ENCODE results near the gene ANKRD30A. TPM values are rescaled to one million over a fixed set of nuclear protein-coding genes. Genes with fewer than 3 reads are reported as not detected.
"Not testable (repeated sequence)": the region's sequence is repeated elsewhere in the genome, so short reads cannot be mapped to it uniquely, and the experiment has no call there.

ANKRD30A gene
- total RNA-seq, 2 donors from 2014 or later, result not detected

- no peak overlapping the region for H3K4me3 Mint-ChIP-seq
- H3K27me3 Mint-ChIP-seq (ENCODE audit: low read depth), result no peaks in the 10 kb centered on the region
- peaks cover 11 to 22% of the 10 kb centered on the region in 2 donors for H3K9me3 Mint-ChIP-seq
- H3K27ac Mint-ChIP-seq, result no peak overlapping the region
- ATAC-seq (replicated peaks in 1 of 2), result no peak
- H3K36me3 Mint-ChIP-seq (ENCODE audit: insufficient read depth in 2 of 2), result peaks cover 1 to 7% of the 10 kb centered on the region in 2 donors
- no peaks in the 10 kb centered on the region for H3K4me1 Mint-ChIP-seq (ENCODE audit: low read depth)
- DNase-seq, result no peak
These were observed 164.6 kb downstream of the ANKRD30A start for GRCh38 chr10:37289833-37290464.

DNA sequence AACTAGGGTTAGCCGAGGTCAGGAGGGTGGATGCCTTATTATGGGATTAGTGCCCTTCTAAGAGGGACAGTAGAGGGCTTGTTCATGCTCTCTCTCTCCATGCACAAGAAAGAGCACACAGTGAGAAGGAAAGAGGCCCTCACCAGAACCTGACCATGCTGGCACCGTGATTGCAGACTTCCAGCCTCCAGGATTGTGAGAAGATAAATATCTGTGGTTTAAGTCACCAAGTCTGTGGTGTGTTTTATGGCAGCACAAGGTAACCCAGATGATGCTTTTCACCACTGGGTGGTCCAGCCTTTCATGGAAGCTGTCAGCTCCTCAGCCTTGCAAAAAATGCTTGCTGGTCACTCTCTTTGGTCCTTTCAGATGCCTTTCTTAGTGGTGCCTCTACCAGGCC, 175.9 kb downstream of the ANKRD30A start:
- no peak for ATAC-seq (replicated peaks in 1 of 2)
- H3K9me3 Mint-ChIP-seq, result peaks cover 7 to 11% of the 10 kb centered on the region in 2 donors

GRCh38 chr10:37304036-37304435, 178.6 kb downstream of the ANKRD30A start:
- H3K27me3 Mint-ChIP-seq (ENCODE audit: low read depth), result no peaks in the 10 kb centered on the region
- ATAC-seq (replicated peaks in 1 of 2), result no peak
- H3K4me1 Mint-ChIP-seq (ENCODE audit: low read depth), result no peaks in the 10 kb centered on the region
- no peak overlapping the region for H3K4me3 Mint-ChIP-seq
- no peak overlapping the region for H3K27ac Mint-ChIP-seq
- peaks cover 6 to 8% of the 10 kb centered on the region in 2 donors for H3K9me3 Mint-ChIP-seq
- no peaks in the 10 kb centered on the region for H3K36me3 Mint-ChIP-seq (ENCODE audit: insufficient read depth in 2 of 2)
- no peak for DNase-seq

More for the DNA sequence above, 175.9 kb downstream of the ANKRD30A start:
- H3K27ac Mint-ChIP-seq, result no peak overlapping the region
- no peaks in the 10 kb centered on the region for H3K27me3 Mint-ChIP-seq (ENCODE audit: low read depth)
- H3K4me1 Mint-ChIP-seq (ENCODE audit: low read depth), result no peaks in the 10 kb centered on the region
- no peak overlapping the region for H3K4me3 Mint-ChIP-seq
- peaks cover 0 to 2% of the 10 kb centered on the region in 2 donors for H3K36me3 Mint-ChIP-seq (ENCODE audit: insufficient read depth in 2 of 2)
- no peak for DNase-seq

- Mint-ChIP-seq H3K4me3 (no peak overlapping the region), H3K27me3 (ENCODE audit: low read depth) (no peaks in the 10 kb centered on the region), H3K36me3 (ENCODE audit: insufficient read depth in 2 of 2) (no peaks in the 10 kb centered on the region), H3K27ac (no peak overlapping the region), H3K9me3 (peaks cover 1 to 2% of the 10 kb centered on the region in 2 donors), H3K4me1 (ENCODE audit: low read depth) (no peaks in the 10 kb centered on the region)
- ATAC-seq (replicated peaks in 1 of 2) (no peak), DNase-seq (no peak)
These were observed 189.0 kb downstream of the ANKRD30A start for GRCh38 chr10:37314350-37314749.

DNA sequence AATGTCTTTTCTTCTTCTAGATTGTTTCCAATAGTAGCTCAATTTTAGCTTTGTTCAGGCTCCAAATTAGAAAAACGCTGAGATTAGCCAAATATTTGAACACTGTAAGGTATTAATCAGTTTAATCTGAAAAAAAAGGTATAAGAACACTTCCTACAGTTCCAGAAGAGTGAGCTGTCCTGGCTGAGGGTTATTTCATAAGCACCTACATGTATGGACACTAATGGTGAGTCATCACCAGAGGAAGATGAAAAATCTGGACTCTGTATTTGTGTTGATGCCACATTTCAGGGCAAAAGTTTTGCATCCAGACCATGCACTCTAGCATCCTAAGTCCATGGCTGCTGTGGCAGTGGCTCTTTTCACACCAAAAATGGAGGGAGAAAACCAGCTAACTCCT, 189.5 kb downstream of the ANKRD30A start:
- H3K4me3 Mint-ChIP-seq, result no peak overlapping the region
- no peak for DNase-seq
- no peaks in the 10 kb centered on the region for H3K36me3 Mint-ChIP-seq (ENCODE audit: insufficient read depth in 2 of 2)
- no peaks in the 10 kb centered on the region for H3K27me3 Mint-ChIP-seq (ENCODE audit: low read depth)
- H3K9me3 Mint-ChIP-seq, result peaks cover 1 to 2% of the 10 kb centered on the region in 2 donors
- H3K4me1 Mint-ChIP-seq (ENCODE audit: low read depth), result no peaks in the 10 kb centered on the region
- ATAC-seq (replicated peaks in 1 of 2), result no peak
- no peak overlapping the region for H3K27ac Mint-ChIP-seq

- no peaks in the 10 kb centered on the region for H3K27me3 Mint-ChIP-seq (ENCODE audit: low read depth)
These were observed 219.0 kb downstream of the ANKRD30A start for GRCh38 chr10:37344413-37344812.

GRCh38 chr10:37379991-37380390, 254.6 kb downstream of the ANKRD30A start:
- Mint-ChIP-seq H3K36me3 (ENCODE audit: insufficient read depth in 2 of 2) (peaks cover 0 to 3% of the 10 kb centered on the region in 2 donors), H3K9me3 (peaks cover 6 to 22% of the 10 kb centered on the region in 2 donors), H3K4me3 (no peak overlapping the region), H3K27ac (no peak overlapping the region), H3K27me3 (ENCODE audit: low read depth) (no peaks in the 10 kb centered on the region), H3K4me1 (ENCODE audit: low read depth) (no peaks in the 10 kb centered on the region)
- no peak for ATAC-seq (replicated peaks in 1 of 2)
- DNase-seq, result no peak

More at GRCh38 chr10:37344413-37344812, 219.0 kb downstream of the ANKRD30A start:
- DNase-seq, result no peak
- no peak overlapping the region for H3K4me3 Mint-ChIP-seq
- no peaks in the 10 kb centered on the region for H3K4me1 Mint-ChIP-seq (ENCODE audit: low read depth)
- ATAC-seq (replicated peaks in 1 of 2), result no peak
- peaks cover 6 to 13% of the 10 kb centered on the region in 2 donors for H3K9me3 Mint-ChIP-seq
- no peak overlapping the region for H3K27ac Mint-ChIP-seq
- H3K36me3 Mint-ChIP-seq (ENCODE audit: insufficient read depth in 2 of 2), result peaks cover 1 to 2% of the 10 kb centered on the region in 2 donors

- Mint-ChIP-seq H3K36me3 (ENCODE audit: insufficient read depth in 2 of 2) (peaks cover 0 to 3% of the 10 kb centered on the region in 2 donors), H3K4me1 (ENCODE audit: low read depth) (no peaks in the 10 kb centered on the region), H3K27ac (no peak overlapping the region), H3K9me3 (peaks cover 7 to 22% of the 10 kb centered on the region in 2 donors), H3K27me3 (ENCODE audit: low read depth) (no peaks in the 10 kb centered on the region), H3K4me3 (no peak overlapping the region)
- no peak for ATAC-seq (replicated peaks in 1 of 2)
- no peak for DNase-seq
These were observed 255.9 kb downstream of the ANKRD30A start for GRCh38 chr10:37381271-37381670.

DNA sequence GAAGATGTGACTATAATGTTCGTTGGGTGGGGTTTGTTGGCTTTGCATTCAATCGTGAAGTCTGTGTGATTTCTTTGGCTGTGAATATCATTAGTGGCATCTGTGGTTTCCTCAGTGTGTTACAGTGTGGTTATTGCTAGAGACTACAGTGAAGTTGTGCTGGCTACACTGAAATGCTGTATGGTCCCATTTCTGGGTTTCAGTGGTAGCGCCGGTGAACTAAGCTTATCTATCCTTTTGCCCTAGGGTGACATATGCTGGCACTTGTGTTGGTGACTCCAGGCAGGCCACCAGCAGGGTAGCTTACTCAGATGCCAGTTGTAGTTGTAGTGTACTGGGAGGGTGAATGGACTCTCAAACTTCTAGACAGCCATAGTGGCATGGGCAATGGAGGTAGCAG, 259.5 kb downstream of the ANKRD30A start:
- Mint-ChIP-seq H3K27me3 (ENCODE audit: low read depth) (no peaks in the 10 kb centered on the region), H3K9me3 (peaks cover 7 to 21% of the 10 kb centered on the region in 2 donors), H3K27ac (no peak overlapping the region), H3K4me3 (no peak overlapping the region), H3K4me1 (ENCODE audit: low read depth) (no peaks in the 10 kb centered on the region), H3K36me3 (ENCODE audit: insufficient read depth in 2 of 2) (peaks cover 2 to 4% of the 10 kb centered on the region in 2 donors)
- ATAC-seq (replicated peaks in 1 of 2) (no peak), DNase-seq (no peak)

GRCh38 chr10:37390926-37391325, 265.5 kb downstream of the ANKRD30A start:
- H3K27me3 Mint-ChIP-seq (ENCODE audit: low read depth), result no peaks in the 10 kb centered on the region
- no peaks in the 10 kb centered on the region for H3K4me1 Mint-ChIP-seq (ENCODE audit: low read depth)
- peaks cover 7 to 8% of the 10 kb centered on the region in 2 donors for H3K9me3 Mint-ChIP-seq
- H3K4me3 Mint-ChIP-seq, result no peak overlapping the region
- peaks cover 1 to 2% of the 10 kb centered on the region in 2 donors for H3K36me3 Mint-ChIP-seq (ENCODE audit: insufficient read depth in 2 of 2)
- ATAC-seq (replicated peaks in 1 of 2) (no peak), DNase-seq (no peak)
- no peak overlapping the region for H3K27ac Mint-ChIP-seq

DNA sequence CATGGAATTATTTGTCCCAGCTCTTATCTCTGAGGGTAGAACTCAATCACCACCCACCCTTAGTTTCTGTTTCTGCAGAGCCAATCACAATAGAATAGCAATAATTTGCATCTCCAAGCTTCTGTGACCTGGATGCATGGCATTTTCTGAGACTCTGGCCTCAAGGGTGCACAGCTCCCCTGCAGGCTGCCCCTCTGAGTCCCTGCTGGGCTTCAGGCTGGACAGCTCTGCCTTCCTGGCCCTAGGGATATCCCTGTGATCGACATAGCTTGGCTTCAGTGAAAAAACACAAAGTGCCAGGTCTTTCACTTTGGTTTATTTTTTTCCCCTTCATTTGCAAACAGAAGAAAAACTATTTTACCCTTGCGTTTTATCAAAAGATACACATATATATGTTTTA, 275.4 kb downstream of the ANKRD30A start:
- not testable (repeated sequence) for ATAC-seq (replicated peaks in 1 of 2); H3K4me3 Mint-ChIP-seq; H3K36me3 Mint-ChIP-seq (ENCODE audit: insufficient read depth in 2 of 2); H3K27ac Mint-ChIP-seq; DNase-seq; H3K27me3 Mint-ChIP-seq (ENCODE audit: low read depth); H3K4me1 Mint-ChIP-seq (ENCODE audit: low read depth)
- peaks cover 8 to 15% of the 10 kb centered on the region in 2 donors for H3K9me3 Mint-ChIP-seq

GRCh38 chr10:37401225-37401624, 275.8 kb downstream of the ANKRD30A start:
- Mint-ChIP-seq H3K27me3 (ENCODE audit: low read depth) (no peaks in the 10 kb centered on the region), H3K4me1 (ENCODE audit: low read depth) (no peaks in the 10 kb centered on the region), H3K27ac (no peak overlapping the region), H3K9me3 (peaks cover 8 to 15% of the 10 kb centered on the region in 2 donors), H3K4me3 (no peak overlapping the region), H3K36me3 (ENCODE audit: insufficient read depth in 2 of 2) (no peaks in the 10 kb centered on the region)
- no peak for DNase-seq
- ATAC-seq (replicated peaks in 1 of 2), result no peak

- no peak for DNase-seq
- Mint-ChIP-seq H3K9me3 (peaks cover 3 to 10% of the 10 kb centered on the region in 2 donors), H3K4me1 (ENCODE audit: low read depth) (no peaks in the 10 kb centered on the region), H3K27ac (no peak overlapping the region), H3K4me3 (no peak overlapping the region), H3K36me3 (ENCODE audit: insufficient read depth in 2 of 2) (peaks cover 0 to 2% of the 10 kb centered on the region in 2 donors), H3K27me3 (ENCODE audit: low read depth) (no peaks in the 10 kb centered on the region)
- ATAC-seq (replicated peaks in 1 of 2), result no peak
These were observed 278.4 kb downstream of the ANKRD30A start for GRCh38 chr10:37403776-37404175.

Measured in activated T-cell treated with anti-CD3 and anti-CD28 coated beads, Interleukin-2, amount 50 U/mL, for 72 hours (primary cell).